ENCODE results near the gene ALDOA.

Gene ALDOA

GRCh38 chr16:30116291-30117207 is 51.0 kb downstream of the ALDOA start:
- Mint-ChIP-seq H3K36me3 (ENCODE audit: low read depth) (peaks cover 90% of the 10 kb centered on the region), H3K4me3 (no peak overlapping the region), H3K4me1 (ENCODE audit: low read depth) (peaks cover 9% of the 10 kb centered on the region), H3K9me3 (no peaks in the 10 kb centered on the region), H3K27ac (no peak overlapping the region), H3K27me3 (no peaks in the 10 kb centered on the region)
- intact Hi-C loops (cut with micrococcal nuclease) = no loop called here

GRCh38 chr16:30117768-30118167 is 52.2 kb downstream of the ALDOA start:
- Mint-ChIP-seq H3K4me1 (ENCODE audit: low read depth) (peaks cover 21% of the 10 kb centered on the region), H3K27ac (no peak overlapping the region), H3K9me3 (no peaks in the 10 kb centered on the region), H3K27me3 (no peaks in the 10 kb centered on the region), H3K4me3 (no peak overlapping the region), H3K36me3 (ENCODE audit: low read depth) (peaks cover 82% of the 10 kb centered on the region)
- intact Hi-C loops (cut with micrococcal nuclease) = no loop called here

- Mint-ChIP-seq H3K4me1 (ENCODE audit: low read depth) (peaks cover 29% of the 10 kb centered on the region), H3K27ac (no peak overlapping the region), H3K9me3 (no peaks in the 10 kb centered on the region), H3K27me3 (no peaks in the 10 kb centered on the region), H3K4me3 (no peak overlapping the region), H3K36me3 (ENCODE audit: low read depth) (peaks cover 65% of the 10 kb centered on the region)
- intact Hi-C loops (cut with micrococcal nuclease) = no loop called here
Measured at GRCh38 chr16:30119428-30119827, 53.9 kb downstream of the ALDOA start.

Measured in dendritic cell treated with granulocyte-macrophage colony-stimulating factor and Interleukin-4, amounts not matched to agents 40 ng/mL and 50 ng/mL, for 4 days (primary cell).